ENCODE results near the gene TKTL1.

Gene TKTL1

DNA sequence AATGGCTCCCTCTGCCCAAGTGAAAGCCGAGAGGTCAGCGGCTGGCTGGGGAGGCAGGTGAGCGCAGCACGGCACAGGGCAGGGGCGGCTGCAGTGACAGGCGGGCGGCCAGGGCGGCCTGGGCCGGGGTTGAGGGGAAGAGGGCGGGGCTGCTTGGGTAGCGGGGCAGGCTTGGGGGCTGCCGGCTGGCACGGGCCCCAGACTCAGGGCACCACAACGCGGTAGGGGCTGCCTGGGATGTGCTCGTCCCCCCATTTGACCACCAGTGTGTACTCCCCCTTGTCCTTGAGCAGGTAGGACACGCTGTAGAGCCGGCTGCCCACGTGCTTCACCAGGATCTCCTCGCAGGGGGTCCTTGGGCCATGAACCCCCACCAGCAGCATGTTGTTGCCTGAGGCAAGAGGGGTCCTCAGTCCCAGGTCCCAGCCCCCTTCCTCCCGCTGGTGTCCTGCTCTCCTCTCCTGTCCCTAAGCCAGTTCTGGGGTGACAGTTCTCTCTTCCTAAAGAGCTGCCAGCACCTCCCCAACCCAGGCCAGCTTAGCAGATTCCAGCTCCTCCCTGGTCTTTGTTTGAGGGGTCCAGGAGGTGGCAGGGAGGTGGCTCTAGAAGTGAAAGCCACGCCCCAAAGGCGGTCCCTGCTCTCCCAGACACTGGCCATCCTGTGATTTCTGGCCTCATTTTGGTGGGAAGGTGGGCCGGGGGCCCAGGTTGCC lies 53.2 kb downstream of the TKTL1 start:
- no peak for DNase-seq

DNA sequence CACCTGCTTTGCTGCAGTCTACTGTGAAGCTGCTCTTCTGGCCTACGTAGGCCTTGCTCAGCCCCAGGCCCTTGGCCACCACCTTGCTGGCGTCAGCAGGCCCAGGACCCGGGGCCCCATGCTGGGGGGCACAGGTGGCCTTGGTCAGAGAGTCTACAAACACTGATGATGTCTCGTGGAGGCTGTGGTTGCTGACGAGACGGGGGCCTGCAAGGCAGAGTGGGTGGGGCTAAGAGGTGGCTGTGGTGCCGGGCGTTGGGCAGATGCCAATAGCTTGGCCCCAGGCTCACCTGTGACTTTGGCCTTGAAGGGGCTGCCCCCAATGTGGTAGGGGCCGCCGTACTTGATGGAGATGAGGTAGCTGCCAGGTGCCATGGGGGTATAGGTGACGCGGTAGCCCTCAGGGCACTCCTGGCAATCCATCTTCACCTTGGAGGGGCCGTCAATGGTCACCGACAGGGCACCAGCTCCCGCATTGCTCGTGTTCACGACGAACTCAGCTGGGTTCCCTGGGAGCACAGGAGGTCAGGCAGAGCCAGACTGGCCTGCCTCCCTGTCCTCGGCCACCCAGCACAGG lies 53.9 kb downstream of the TKTL1 start:
- no peak for DNase-seq

DNA sequence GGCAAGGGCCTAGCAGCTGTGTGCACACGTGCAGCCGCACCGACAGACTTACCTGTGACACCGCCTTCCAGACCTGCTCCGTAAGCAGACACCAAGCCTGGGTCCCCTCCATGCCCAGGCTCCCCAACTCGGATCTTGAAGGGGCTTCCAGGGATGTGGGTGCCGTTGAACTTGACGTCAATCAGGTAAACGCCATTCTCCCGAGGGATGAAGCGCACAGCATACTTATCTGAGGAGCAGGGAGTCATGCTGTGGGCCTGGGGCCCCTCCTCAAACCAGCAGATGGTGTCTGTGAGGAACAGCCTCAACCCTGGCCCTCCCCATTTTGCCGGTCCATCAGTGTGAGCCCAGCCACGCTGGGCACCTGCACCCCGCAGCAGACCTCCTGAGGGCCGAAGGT lies 54.4 kb downstream of the TKTL1 start:
- no peak for DNase-seq

DNA sequence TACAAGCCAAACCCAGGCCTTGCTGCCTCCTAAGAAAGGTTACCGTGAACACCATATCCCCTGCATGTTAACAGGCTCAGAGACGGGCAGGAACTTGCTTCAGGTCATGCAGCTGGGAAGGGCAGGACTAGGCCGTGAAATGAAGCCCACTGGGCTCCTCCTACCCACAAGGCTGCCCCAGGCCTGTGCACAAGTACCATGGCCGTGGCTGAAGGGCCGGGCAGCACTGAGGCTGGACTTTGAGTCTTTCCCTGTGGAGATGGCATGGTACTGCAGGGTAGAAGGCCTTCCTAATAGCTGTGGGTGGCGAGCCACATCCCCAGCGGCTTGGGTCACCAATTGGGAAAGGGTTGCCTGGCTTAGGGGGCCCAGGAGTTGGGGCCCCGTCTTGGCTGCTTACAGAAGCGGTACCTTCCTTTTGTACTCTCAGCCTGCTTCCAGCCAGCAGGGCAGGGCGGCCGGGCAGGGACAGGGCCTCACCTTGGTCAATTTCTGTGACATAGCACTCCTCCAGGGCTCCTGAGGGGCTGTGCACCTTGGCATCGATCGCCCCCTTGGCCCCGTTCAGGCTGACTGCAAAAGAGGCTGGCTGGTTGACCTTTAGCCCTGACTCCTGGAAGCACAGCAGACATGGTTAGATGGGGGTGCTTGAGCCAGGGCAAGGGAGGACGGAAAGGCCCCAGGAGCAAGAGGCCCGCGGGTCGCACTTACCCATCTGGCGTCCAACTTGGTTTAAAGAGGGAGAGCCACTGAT lies 55.0 kb downstream of the TKTL1 start:
- no peak for DNase-seq

DNA sequence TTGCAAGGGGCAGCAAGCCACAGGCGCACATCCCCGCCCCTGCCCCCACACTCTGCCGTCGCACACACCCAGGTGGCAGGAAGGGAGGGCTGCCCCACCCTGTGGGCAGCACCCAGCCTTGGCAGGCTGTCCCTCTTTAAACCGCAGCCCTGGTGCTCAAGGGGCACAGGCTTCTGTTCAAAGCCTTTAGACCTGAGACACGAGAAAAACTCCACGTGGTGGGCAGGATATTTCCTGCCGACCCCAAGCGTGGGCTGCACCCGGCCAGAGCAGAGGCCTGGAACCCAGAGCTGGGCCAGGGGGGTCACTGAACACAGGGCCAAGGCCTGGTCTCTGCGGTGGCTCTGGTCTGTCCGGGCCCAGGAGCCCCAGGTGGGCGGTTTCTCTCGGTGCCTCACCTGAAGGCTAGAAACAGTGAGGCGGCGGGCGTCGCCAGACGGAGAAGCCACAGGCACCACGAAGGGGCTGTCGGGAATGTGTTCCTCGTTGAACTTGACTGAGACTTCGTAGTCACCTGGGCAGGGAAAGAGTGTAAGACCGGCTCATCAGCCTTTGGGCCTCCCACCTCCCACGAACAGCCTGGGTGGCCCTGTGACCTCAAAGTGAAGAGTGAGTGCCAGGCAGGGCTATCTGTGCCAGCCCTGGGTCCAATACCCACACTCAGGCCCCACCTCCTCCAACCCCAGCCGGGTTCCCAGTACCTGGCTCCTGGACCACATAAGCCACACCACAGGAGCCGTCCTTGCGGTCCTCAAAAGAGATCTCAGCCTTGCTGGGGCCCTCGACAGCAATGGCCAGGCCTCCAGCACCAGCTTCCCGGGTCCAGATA lies 55.8 kb downstream of the TKTL1 start:
- no peak for DNase-seq

DNA sequence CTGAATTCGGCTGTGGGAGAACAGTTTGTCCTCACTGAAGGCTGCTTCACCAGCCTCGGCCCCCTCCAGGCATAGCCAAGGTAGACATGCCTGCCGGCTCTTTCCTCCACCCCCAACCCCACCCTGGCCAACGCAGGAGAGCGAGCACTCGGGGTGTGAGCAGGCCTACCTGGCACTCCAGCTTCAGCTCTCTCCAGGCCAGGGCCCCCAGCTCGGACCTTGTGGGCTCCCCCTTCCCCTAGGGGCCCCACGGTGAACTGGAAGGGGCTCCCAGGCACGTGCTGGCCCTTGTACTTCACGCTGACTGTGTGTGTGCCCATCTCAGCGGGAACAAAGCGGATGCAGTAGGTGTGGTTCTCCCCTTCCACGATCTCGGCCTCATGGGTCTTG lies 56.4 kb downstream of the TKTL1 start:
- DNase-seq = no peak

DNA sequence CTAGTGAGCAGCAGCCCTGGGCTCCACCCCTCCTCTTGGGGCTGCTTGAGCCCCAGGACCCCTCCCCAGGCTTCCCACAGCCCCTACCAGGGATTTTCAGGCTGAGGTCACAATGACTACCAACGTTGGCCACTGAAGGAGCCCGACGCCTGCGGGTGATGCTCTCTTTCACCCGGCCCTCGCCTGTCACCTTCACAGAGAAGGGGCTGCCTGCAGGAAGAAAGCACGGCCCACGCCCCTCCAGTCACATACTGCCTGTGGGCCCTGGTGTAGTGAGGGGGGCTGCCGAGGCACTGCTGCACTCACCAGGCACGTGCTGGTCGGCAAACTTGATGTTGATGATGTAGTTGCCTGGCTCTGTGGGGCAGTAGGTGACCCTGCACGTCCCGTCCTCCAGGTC lies 56.9 kb downstream of the TKTL1 start:
- no peak for DNase-seq

DNA sequence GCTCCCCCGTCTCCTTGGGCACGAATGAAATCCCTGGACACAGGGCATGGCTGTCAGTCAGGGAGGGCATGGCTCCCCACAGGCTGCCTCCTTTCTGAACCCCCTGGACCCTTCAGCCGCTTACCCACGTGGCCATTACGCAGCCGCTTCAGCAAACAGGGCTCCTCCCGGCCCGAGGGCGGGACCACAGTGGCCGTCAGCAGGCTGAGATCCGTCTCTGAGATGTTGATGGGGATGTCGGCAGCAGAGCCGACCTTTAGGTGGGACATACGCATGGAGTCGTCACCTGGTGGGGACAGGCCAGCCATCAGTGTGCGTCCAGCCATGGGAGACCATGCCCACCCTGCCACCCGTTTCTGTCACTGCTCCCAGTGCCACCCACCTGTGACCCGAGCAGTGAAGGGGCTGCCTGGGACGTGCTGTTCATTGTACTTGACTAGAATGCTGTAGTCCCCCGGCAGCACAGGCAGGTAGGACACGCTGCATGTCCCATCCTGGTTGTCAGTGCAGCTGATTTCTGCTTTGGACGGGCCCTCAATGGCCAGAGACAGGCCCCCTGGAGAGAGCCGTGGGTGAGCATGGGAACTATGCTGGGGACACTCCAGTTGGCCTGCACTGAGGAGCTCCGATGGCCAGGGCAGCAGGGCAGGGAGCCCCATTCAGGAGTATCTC lies 57.7 kb downstream of the TKTL1 start:
- no peak for DNase-seq

DNA sequence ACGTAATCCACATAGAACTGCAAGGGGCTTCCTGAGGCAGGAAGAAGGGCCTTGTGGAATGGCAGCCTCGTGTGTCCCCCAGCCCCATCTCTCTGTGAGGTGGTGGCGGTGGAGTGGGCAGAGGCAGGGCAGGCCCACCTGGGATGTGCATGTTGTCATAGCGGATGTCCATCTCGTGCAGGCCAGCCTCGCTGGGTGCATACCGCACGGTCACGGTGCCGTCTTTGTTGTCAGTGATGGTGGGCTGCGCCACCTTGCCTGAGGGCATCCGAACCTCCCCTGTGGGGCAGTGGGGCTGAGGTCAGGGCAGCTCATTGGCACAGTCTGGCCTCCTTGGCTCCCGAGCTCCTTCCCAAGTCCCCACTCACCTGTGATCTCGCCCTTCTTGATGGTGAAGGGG lies 58.4 kb downstream of the TKTL1 start:
- DNase-seq = no peak

DNA sequence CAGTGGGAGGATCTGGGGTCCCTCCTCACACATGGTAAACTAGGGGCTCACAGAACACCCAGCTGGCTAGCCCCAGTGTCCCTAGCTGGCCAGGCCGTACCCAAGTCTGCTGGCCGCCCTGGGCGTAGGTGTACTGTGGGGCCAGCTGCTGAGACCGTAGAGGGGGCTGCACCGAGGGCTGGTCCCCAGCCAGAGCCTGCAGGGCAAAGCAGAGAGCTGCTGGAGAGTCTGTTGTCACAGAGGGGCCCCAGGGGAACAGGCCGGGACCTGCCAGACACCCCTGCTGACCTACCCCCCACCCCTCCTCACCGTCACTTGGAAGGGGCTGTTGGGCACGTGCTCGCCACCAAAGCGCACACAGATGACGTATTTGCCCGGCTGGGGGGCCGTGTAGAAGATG lies 58.9 kb downstream of the TKTL1 start:
- no peak for DNase-seq

DNA sequence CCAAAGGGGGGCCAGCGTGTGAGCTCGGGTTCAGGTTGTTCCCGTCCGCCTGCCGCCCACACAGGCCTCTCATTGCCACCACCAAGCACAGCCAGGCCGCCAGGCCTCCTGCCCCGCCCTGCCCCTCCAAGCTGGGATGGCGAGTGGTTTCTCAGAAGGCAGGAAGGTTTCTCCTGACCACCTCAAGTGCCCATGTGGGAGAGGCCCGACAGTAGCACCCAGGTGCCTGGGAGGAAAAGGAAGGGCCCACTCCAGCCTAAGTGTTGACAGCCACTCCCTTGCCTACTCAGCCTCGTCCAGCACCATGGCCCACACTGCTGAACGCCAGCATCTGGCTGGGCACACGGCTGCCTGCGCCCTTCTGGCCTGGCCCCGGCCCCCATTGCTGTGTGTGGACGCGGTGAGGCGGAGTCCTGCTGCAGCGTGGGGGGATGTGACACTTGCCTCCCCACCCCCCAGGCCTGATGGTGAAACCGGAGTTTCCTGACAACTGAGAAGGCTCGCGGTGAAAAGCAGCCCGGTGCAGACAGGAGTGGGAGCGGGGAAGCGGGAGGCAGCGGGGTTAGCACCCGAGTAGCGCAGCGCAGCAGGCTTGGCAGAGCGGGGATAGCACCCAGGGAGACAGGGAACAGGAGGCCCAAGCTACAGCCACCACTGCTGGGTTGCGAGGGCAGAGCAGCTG lies 59.6 kb downstream of the TKTL1 start:
- DNase-seq = no peak

DNA sequence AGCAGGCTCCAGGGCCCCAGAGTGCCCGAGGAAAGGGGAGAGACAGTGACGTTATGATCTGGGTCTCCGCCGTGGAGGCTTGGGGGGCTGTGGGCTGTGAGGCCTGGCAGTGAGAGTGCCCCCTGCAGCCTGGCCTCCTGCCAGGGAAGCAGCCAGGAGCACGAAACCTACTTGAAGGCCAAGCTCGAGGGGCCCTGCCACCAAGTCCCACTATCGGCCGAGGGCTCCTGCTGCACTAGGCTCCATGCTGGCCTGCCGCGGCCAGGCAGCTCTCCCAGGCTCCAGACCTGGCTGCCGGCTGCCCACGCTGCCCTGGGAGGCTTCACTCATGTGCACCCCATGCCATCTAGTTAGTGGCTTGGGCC lies 60.2 kb downstream of the TKTL1 start:
- no peak for DNase-seq

DNA sequence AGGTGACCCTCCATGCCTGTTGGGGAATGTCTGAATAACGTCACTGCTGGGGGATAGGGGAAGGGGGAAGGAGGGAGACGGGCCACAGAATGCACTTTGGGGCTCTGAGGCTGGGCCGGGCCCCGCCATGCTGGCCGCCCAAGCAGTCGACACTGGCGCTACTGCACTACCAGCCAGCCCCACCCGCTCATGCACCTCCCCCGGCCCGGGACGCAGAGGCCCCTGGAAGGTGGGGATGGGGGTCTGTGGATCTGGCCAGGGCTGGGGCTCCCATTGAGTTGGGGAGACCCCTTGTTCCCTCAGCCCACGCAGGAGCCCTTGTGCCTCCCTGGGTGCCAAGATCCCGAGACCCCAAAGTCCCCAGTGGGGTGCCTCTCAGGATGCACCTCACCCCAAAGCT lies 61.0 kb downstream of the TKTL1 start:
- DNase-seq = no peak

DNA sequence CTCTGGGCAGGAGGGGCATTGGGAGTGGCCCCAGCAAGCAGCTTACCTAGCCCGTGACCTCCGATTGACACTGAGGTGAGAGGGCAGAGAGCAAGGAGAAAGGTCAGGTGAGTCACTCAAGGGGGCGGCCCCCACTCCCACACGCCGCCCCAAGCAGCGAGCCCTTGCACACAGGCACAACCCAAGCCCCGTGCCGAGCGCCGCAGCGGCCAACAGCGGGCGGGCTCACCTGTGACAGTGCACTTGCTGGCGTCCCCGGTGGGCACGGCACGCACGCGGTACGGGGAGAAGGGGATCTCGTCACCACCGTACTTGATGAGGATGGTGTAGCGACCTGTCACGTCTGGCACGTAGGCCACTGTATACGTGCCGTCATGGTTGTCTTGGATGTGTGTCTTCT lies 61.6 kb downstream of the TKTL1 start:
- no peak for DNase-seq

DNA sequence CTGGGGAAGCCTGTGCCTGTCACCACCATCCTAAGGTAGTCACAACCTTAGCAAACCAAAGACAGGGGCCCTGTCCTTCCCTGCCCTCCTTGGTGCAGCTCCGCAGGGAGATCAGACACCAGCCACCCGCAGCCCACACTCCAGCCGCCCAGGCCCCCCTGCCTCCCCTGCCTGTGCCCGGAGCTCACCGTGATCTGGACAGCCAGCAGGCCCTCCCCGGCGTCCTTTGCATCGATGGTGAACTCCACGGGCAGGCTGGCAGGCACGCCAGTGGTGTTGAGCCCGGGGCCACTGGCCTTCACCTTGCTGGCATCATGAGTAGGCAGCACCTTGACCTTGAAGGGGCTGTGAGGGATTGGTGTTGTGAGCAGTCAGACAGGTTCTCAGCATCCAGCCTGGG lies 62.4 kb downstream of the TKTL1 start:
- DNase-seq = no peak

DNA sequence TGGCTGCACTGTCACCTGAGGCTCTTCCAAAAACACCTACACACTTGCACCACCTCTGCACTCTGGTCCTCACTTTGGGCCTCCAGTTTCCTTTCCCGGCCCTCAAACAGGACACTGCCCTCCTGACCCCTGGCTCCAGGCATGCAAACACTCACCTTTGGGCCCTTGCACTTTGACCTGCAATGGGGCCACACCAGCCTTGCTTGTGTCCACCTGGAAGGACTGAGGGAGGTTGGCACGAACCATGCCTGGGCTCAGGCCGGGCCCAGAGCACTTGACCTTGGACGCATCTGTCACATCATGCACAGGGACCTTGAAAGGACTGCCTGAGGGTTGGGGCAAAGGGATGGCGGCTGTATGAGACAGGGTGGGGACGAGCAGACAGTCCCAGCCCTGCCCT lies 63.2 kb downstream of the TKTL1 start:
- DNase-seq = no peak

DNA sequence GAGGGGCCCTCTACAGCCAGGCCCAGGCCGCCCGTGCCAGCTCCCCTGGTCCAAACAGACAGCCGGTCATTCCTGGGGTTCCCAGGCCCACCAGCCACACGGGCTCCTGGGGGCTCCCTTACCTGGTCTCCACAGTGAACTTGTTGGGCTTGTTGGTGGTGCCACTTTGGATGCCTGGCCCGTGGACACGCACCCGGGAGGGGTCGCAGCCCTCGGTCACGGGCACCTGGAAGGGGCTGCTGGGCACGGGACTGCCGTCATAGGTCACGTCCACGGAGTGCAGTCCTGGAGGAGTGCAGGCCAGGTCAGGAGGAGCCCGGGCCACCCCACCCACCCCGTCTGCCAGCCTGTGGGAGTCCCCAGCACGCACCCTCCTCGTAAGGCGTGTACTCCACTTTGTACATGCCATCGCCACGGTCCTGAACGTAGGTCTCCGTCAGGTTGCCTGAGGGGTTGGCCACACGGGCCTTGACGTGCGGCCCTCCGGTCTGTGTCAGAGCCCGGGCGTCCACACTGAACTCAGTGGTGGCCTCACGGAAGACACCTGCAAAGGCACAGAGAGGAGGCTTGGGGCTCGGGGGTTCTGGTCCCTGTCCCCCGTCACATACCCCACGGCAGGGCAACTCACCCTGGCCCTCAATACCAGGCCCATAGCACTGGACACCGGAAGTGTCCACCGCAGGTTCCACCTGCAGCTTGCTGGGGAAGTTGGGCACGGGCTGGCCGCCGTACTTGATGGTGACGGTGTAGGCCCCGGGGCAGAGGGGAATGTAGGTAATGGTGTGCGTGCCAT lies 64.0 kb downstream of the TKTL1 start:
- DNase-seq = no peak

DNA sequence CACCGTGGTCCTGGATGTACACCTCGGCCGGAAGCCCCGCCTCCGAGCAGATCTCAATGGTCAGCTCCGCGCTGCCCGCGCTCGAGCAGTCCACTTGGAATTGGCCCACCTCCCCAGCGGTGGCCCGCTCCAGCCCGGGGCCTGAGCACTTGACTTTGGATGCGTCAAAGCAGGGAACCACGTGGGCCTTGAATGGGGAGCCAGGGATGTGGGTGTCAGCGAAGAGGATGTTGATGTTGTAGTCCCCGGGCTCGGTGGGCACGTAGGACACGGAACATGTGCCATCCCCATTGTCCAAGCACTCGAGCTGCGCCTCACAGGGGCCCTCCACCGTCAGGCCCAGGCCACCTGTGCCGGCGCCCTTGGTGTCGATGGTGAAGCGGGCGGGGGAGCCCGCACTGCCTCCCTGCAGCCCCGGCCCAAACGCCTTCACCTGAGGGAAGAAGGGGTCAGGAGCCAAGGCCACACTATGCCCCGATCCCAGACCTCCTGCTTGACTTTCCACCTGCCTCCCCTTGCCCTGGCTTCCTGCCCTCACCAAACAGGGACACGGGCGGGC lies 64.6 kb downstream of the TKTL1 start:
- no peak for DNase-seq

DNA sequence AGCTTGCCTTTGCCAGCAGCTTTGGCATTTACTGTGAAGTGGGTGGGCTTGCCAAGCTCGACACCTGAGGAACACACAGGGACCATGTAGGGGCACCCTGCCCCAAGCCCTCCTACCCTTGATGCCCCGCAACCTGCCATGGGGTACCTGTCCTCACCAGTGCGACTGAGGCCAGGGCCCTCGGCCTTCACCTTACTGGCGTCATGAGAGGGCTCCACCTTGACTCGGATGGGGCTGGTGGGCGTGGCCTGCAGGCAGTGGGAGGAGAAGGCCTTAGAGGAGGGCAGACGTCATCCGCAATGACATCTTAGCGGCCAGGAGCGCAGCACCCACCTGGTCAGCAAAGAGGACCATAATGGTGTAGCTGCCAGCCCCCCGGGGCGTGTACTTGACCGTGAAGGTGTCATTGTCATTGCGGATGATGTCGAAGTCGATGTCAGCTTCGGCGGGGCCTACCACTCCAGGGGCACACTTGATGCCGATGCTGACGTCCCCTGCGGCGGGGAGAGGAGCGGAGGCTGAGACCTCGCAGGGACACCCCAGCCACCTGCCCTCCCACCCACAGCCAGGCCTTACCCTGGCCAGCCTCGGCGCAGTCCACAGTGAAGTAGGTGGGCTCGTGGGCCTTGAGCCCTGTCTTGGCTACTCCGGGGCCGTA lies 66.6 kb downstream of the TKTL1 start:
- DNase-seq = no peak

DNA sequence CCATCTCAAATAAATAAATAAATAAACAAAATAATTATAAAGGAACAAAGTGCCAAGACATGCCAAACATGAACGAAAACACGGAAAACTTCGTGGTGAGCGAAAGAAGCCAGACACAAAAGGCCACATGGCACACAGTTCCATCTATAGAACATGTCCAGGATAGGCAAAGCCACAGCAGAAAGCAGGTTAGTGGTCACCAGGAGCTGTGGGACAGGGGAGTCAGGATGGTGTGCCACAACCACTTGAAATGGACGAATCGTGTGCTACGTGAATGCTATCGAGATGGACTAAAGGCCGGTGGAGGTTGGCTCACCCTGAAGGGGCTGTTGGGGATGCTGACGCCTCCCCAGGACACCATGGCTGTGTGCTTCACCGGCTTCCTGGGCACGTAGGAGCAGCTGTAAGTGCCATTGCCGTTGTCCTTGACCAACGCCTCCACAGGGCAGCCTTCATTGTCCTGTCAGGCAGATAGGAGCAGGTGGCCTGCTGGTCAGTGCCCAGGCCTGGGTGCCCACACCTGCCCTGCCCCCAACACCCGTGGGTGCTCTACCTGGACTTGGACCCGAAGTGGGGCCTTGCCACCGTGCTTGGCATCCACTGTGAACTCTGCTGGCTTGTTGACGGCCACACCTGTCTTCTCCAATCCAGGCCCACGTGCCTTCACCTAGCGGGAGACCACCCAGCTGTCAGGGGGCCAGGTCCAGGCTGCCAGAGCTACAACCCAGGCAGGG lies 68.3 kb downstream of the TKTL1 start:
- DNase-seq = no peak
